Fibroblast of lung (primary cell): ENCODE measurements around the gene THSD7B. TPM values are rescaled to one million over a fixed set of nuclear protein-coding genes. Genes with fewer than 3 reads are reported as not detected.

ENCODE experiments used
- DNase-seq, 2 donors: peaks; one replicate each; pipeline versions ENCODE4 v3.0.0 to v3.0.0-alpha.2; 2010; ENCODE audit warnings: low read depth in 2 of 2
- H2AFZ ChIP-seq: 2 replicates; pipeline ENCODE4 v1.5.1; 2012; ENCODE audit warnings: low read length, control low read depth, inconsistent platforms
- H3K27ac ChIP-seq: 2 replicates; pipeline ENCODE4 v1.5.1; 2011; ENCODE audit warnings: low read length, control low read depth; ENCODE audit not compliant: insufficient read depth
- H3K27me3 ChIP-seq: 2 replicates; pipeline ENCODE4 v1.5.1; 2011; ENCODE audit warnings: mild to moderate bottlenecking, low read length; ENCODE audit not compliant: control insufficient read depth, insufficient read depth
- H3K36me3 ChIP-seq: 2 replicates; pipeline ENCODE4 v1.5.1; 2011; ENCODE audit warnings: low read length; ENCODE audit not compliant: control insufficient read depth, insufficient read depth
- H3K4me1 ChIP-seq: 2 replicates; pipeline ENCODE4 v1.5.1; 2011; ENCODE audit warnings: low read length; ENCODE audit not compliant: control insufficient read depth, insufficient read depth; ENCODE audit errors: extremely low read depth
- H3K4me2 ChIP-seq: 2 replicates; pipeline ENCODE4 v1.5.1; 2011; ENCODE audit warnings: low read length, control low read depth; ENCODE audit not compliant: insufficient read depth; ENCODE audit errors: extremely low read depth
- H3K4me3 ChIP-seq, 4 experiments: fragments of 200-600 bp in 1 of 4; sonication (generic) in 1 of 4; replicated peaks in 1 of 4; 2 replicates each; pipeline ENCODE4 v1.5.1; 2011 to 2016; ENCODE audit warnings: low read length in 4 of 4, low read depth in 3 of 4, mild to moderate bottlenecking in 3 of 4, control low read depth in 2 of 4, inconsistent platforms in 1 of 4, mixed read lengths in 1 of 4; ENCODE audit not compliant: insufficient read depth in 1 of 4; ENCODE audit errors: control extremely low read depth in 1 of 4
- H3K79me2 ChIP-seq: 2 replicates; pipeline ENCODE4 v1.5.1; 2012; ENCODE audit warnings: mild to moderate bottlenecking, low read length, inconsistent platforms; ENCODE audit not compliant: control insufficient read depth, insufficient read depth
- H3K9ac ChIP-seq: 2 replicates; pipeline ENCODE4 v1.5.1; 2011; ENCODE audit warnings: mild to moderate bottlenecking, low read length, control low read depth; ENCODE audit not compliant: insufficient read depth
- H3K9me3 ChIP-seq: 2 replicates; pipeline ENCODE4 v1.5.1; 2012; ENCODE audit warnings: low read depth, low read length; ENCODE audit not compliant: control insufficient read depth, insufficient read depth
- H4K20me1 ChIP-seq: 2 replicates; pipeline ENCODE4 v1.5.1; 2011; ENCODE audit warnings: low read length; ENCODE audit not compliant: control insufficient read depth, insufficient read depth; ENCODE audit errors: extremely low read depth
- CTCF ChIP-seq, 2 donors: IDR thresholded peaks in 1 of 2; conservative IDR thresholded peaks in 1 of 2; 1 replicate in 1 of 2; 2 replicates in 1 of 2; pipeline ENCODE4 v1.5.1; 2011 to 2012; ENCODE audit warnings: low read length in 2 of 2, control low read depth in 1 of 2, inconsistent platforms in 1 of 2, low read depth in 1 of 2, mild to moderate bottlenecking in 1 of 2
- EZH2 ChIP-seq: IDR thresholded peaks from 2 replicates; pipeline ENCODE4 v1.5.1; 2012; ENCODE audit warnings: low read length, control low read depth, mild to moderate bottlenecking; ENCODE audit errors: missing control alignments
- polyA plus RNA-seq, 2 donors: library from polyadenylated mRNA; depleted of rRNA in 1 of 2; stranded (reverse) in 1 of 2; unstranded in 1 of 2; fragments of >200 nt; gene quantifications; 2 replicates each; pipeline ENCODE4 v1.2.1, GENCODE V29; 2011 to 2012; ENCODE audit warnings: missing spikeins in 1 of 2
- total RNA-seq: library from RNA; depleted of rRNA; stranded (reverse); fragments of >200 nt; gene quantifications from 2 replicates; pipeline ENCODE4 v1.2.1, GENCODE V29; 2014

The THSD7B gene
- total and polyA plus RNA-seq, 2 donors (not counting 1 experiment from before 2014, with no cell fraction given), result under 0.01 TPM; not detected in 1

- Histone ChIP-seq H3K4me2 (no peak overlapping the region), H3K36me3 (no peaks in the 10 kb centered on the region), H4K20me1 (no peaks in the 10 kb centered on the region), H3K9me3 (no peaks in the 10 kb centered on the region), H3K79me2 (no peaks in the 10 kb centered on the region), H3K4me3 (no peak overlapping the region), H3K9ac (no peak overlapping the region), H3K27ac (no peak overlapping the region), H3K27me3 (no peaks in the 10 kb centered on the region), H2AFZ (no peak overlapping the region), H3K4me1 (no peaks in the 10 kb centered on the region)
- TF ChIP-seq EZH2 (no peak), CTCF (conservative IDR thresholded peaks at IDR 0.05 in 1 of 2, IDR thresholded peaks at IDR 0.05 in 1 of 2; ENCODE audit: low read depth in 1 of 2, low read length in 2 of 2) (no peak)
- no peak for DNase-seq
These were observed 616.4 kb downstream of the THSD7B start for GRCh38 chr2:137381731-137382130.

- Histone ChIP-seq H3K36me3 (no peaks in the 10 kb centered on the region), H3K4me3 (no peak overlapping the region), H3K4me1 (no peaks in the 10 kb centered on the region), H3K4me2 (no peak overlapping the region), H3K9me3 (no peaks in the 10 kb centered on the region), H3K9ac (no peak overlapping the region), H3K79me2 (no peaks in the 10 kb centered on the region), H3K27me3 (no peaks in the 10 kb centered on the region), H3K27ac (no peak overlapping the region), H4K20me1 (no peaks in the 10 kb centered on the region), H2AFZ (no peak overlapping the region)
- TF ChIP-seq CTCF (conservative IDR thresholded peaks at IDR 0.05 in 1 of 2, IDR thresholded peaks at IDR 0.05 in 1 of 2; ENCODE audit: low read depth in 1 of 2, low read length in 2 of 2) (no peak), EZH2 (no peak)
- DNase-seq, result no peak
These were observed 618.0 kb downstream of the THSD7B start for GRCh38 chr2:137383391-137383790.

GRCh38 chr2:137387044-137387443 is 621.7 kb downstream of the THSD7B start:
- no peak for TF ChIP-seq EZH2
- no peak overlapping the region for H3K9ac ChIP-seq
- no peak overlapping the region for H3K27ac ChIP-seq
- H2AFZ ChIP-seq, result no peak overlapping the region
- no peak for DNase-seq
- no peaks in the 10 kb centered on the region for H3K27me3 ChIP-seq
- H3K4me1 ChIP-seq, result no peaks in the 10 kb centered on the region
- H3K4me3 ChIP-seq, result no peak overlapping the region
- no peaks in the 10 kb centered on the region for H3K79me2 ChIP-seq
- H4K20me1 ChIP-seq, result no peaks in the 10 kb centered on the region
- no peaks in the 10 kb centered on the region for H3K9me3 ChIP-seq
- H3K4me2 ChIP-seq, result no peak overlapping the region
- H3K36me3 ChIP-seq, result no peaks in the 10 kb centered on the region
